SK-N-SH (cell line): Measurements from ENCODE around the gene RYR3.

Source experiments
- CHD2 ChIP-seq: fragments of 150-350 bp; IDR thresholded peaks from 2 replicates; pipeline ENCODE4 v1.6.1; 2018; ENCODE audit warnings: low read length; ENCODE audit not compliant: partially characterized antibody
- CTCF ChIP-seq: fragments of 200-600 bp; sonication (generic); IDR thresholded peaks from 2 replicates; pipeline ENCODE4 v1.6.1; 2017; ENCODE audit warnings: antibody characterized with exemption, mild to moderate bottlenecking, moderate library complexity
- EP300 ChIP-seq, 2 experiments: IDR thresholded peaks; 2 replicates each; pipeline versions ENCODE4 v1.4.0 to v1.6.1; 2012; ENCODE audit warnings: borderline replicate concordance in 1 of 2, low read depth in 1 of 2, low read length in 1 of 2
- GABPA ChIP-seq: IDR thresholded peaks from 2 replicates; pipeline ENCODE4 v1.4.0; 2012; ENCODE audit warnings: low read depth, mild to moderate bottlenecking
- POLR2AphosphoS5 ChIP-seq: IDR thresholded peaks from 2 replicates; pipeline ENCODE4 v1.6.1; 2012; ENCODE audit warnings: low read depth, low read length
- RFX5 ChIP-seq: IDR thresholded peaks from 2 replicates; pipeline ENCODE4 v1.6.1; 2012; ENCODE audit warnings: mild to moderate bottlenecking, improper control_type of control experiment, low read length
- SIN3A ChIP-seq: IDR thresholded peaks from 2 replicates; pipeline ENCODE4 v1.6.1; 2012; ENCODE audit warnings: low read depth, mild to moderate bottlenecking, low read length, moderate library complexity, borderline replicate concordance
- TAF1 ChIP-seq: IDR thresholded peaks from 2 replicates; pipeline ENCODE4 v1.6.1; 2012; ENCODE audit warnings: low read depth, mild to moderate bottlenecking, low read length, moderate library complexity, borderline replicate concordance
- TEAD4 ChIP-seq: IDR thresholded peaks from 2 replicates; pipeline ENCODE4 v1.4.0; 2012; ENCODE audit warnings: mild to moderate bottlenecking, borderline replicate concordance; ENCODE audit not compliant: insufficient read depth
- USF2 ChIP-seq: fragments of 150-350 bp; IDR thresholded peaks from 2 replicates; pipeline ENCODE4 v1.6.1; 2017; ENCODE audit warnings: antibody characterized with exemption, low read length, low read depth, borderline replicate concordance
- YY1 ChIP-seq: IDR thresholded peaks from 2 replicates; pipeline ENCODE4 v1.4.0; 2012; ENCODE audit warnings: low read depth, mild to moderate bottlenecking

DNA sequence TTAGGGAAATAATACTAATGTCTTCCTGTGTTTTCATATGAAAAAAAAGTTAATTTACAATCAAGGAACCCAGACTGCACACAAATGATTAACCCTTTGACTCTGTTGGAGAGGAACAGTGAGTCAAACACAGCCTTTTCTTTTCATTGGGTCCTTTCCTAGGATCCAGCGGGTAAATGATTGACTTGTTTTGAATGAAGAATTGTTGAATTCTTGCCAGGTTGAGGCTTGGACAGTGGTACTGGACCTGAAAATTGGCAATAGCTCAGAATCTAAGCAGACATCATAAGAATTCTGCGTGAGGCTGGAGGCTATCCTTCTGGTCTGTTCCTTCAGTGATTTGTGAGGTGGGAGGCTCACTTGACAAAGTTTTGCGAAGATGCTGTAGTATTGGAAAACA, 143.0 kb downstream of the RYR3 start:
- TF ChIP-seq RFX5: no peak
- TF ChIP-seq CTCF: no peak
- no peak for TF ChIP-seq TAF1
- no peak for TF ChIP-seq USF2
- no peak for TF ChIP-seq CHD2
- no peak for TF ChIP-seq YY1
- TF ChIP-seq EP300 (IDR thresholded peaks at IDR 0.05; ENCODE audit: borderline replicate concordance in 1 of 2, low read depth in 1 of 2, low read length in 1 of 2): no peak
- TF ChIP-seq POLR2AphosphoS5: no peak
- TF ChIP-seq TEAD4: no peak
- TF ChIP-seq SIN3A: no peak
- TF ChIP-seq GABPA: no peak
